ENCODE measurements around the gene ANGPTL1. TPM values are rescaled to one million over a fixed set of nuclear protein-coding genes. Genes with fewer than 3 reads are reported as not detected.

The ANGPTL1 gene
- total and polyA plus RNA-seq, 2 experiments from 2014 or later = 0.58 TPM; not detected in 1

- no peaks in the 10 kb centered on the region for H3F3A ChIP-seq (replicated peaks; ENCODE audit: low read depth)
- Mint-ChIP-seq H3K4me1 (peaks cover 5% of the 10 kb centered on the region; the same call in 2 of the 3 replicates), H3K36me3 (ENCODE audit: low read depth) (no peaks in the 10 kb centered on the region), H3K27ac (no peak overlapping the region), H3K9me3 (no peaks in the 10 kb centered on the region), H3K4me3 (no peak overlapping the region), H3K27me3 (ENCODE audit: insufficient read depth, low read depth, poor library complexity) (no peaks in the 10 kb centered on the region)
- no peak overlapping the region for H2AFZ ChIP-seq
- H3K4me1 ChIP-seq (ENCODE audit: insufficient read depth) = no peaks in the 10 kb centered on the region
- no peaks in the 10 kb centered on the region for H4K20me1 ChIP-seq (replicated peaks; ENCODE audit: insufficient read depth)
- TF ChIP-seq ZNF331 (CRISPR knock-in tag; IDR thresholded peaks at IDR 0.05; ENCODE audit: low read depth) (no peak), EZH2phosphoT487 (IDR thresholded peaks at IDR 0.05; ENCODE audit: unreplicated experiment) (no peak), NANOG (IDR thresholded peaks at IDR 0.05; ENCODE audit: borderline replicate concordance) (no peak), ZNF114 (CRISPR knock-in tag; IDR thresholded peaks at IDR 0.05) (no peak), STAT1 (IDR thresholded peaks at IDR 0.05; ENCODE audit: unreplicated experiment) (no peak), ZNF462 (CRISPR knock-in tag; IDR thresholded peaks at IDR 0.05) (no peak), ETS1 (IDR thresholded peaks at IDR 0.05) (no peak), REST (IDR thresholded peaks at IDR 0.05; ENCODE audit: unreplicated experiment) (no peak), EZH2 (IDR thresholded peaks at IDR 0.05; ENCODE audit: low read depth, unreplicated experiment) (no peak), POLR2AphosphoS5 (IDR thresholded peaks at IDR 0.05; ENCODE audit: low read depth) (no peak), CTCF (conservative IDR thresholded peaks at IDR 0.05; ENCODE audit: low read depth in 2 of 2) (no peak), CREB1 (CRISPR knock-in tag; IDR thresholded peaks at IDR 0.05; ENCODE audit: low read depth) (no peak), JUNB (IDR thresholded peaks at IDR 0.05; ENCODE audit: unreplicated experiment) (no peak)
- no peak overlapping the region for H3K27ac ChIP-seq (ENCODE audit: low read depth)
- DNase-seq (ENCODE audit: low spot score) = no peak
- H3K4me2 ChIP-seq = no peak overlapping the region
- no peak for ATAC-seq
- no peaks in the 10 kb centered on the region for H3K79me2 ChIP-seq (replicated peaks; ENCODE audit: insufficient read depth)
- no peaks in the 10 kb centered on the region for H3K27me3 ChIP-seq (ENCODE audit: insufficient read depth)
- H3K4me3 ChIP-seq = no peak overlapping the region
- no peaks in the 10 kb centered on the region for H3K9me2 ChIP-seq (ENCODE audit: insufficient read depth)
- no peaks in the 10 kb centered on the region for H3K36me3 ChIP-seq (ENCODE audit: insufficient read depth)
Measured at GRCh38 chr1:178846306-178846705, 24.6 kb downstream of the ANGPTL1 start.

All from GM23338 (cell line).